GM18520 (cell line): ENCODE measurements around the gene SPOP.

ENCODE experiments used
- ATAC-seq: cut with Tn5 transposase; IDR thresholded peaks from one replicate; pipeline ENCODE4 v1.9.1; 2021; ENCODE audit not compliant: unreplicated experiment

SPOP gene

GRCh38 chr17:49618028-49618611 is 59.8 kb downstream of the SPOP start:
- no peak for ATAC-seq

GRCh38 chr17:49616601-49617131 is 61.2 kb downstream of the SPOP start:
- ATAC-seq: no peak

- ATAC-seq: no peak
Measured at GRCh38 chr17:49616086-49616485, 61.8 kb downstream of the SPOP start.

GRCh38 chr17:49613182-49613800 is 64.6 kb downstream of the SPOP start:
- no peak for ATAC-seq

- ATAC-seq: no peak
Measured at GRCh38 chr17:49612726-49613125, 65.2 kb downstream of the SPOP start.

- no peak for ATAC-seq
Measured at GRCh38 chr17:49610883-49611584, 66.9 kb downstream of the SPOP start.

- ATAC-seq: no peak
Measured at GRCh38 chr17:49604314-49604869, 73.5 kb downstream of the SPOP start.

- ATAC-seq: no peak
Measured at GRCh38 chr17:49603720-49604119, 74.2 kb downstream of the SPOP start.

GRCh38 chr17:49603238-49603637 is 74.7 kb downstream of the SPOP start:
- ATAC-seq: no peak

GRCh38 chr17:49602783-49603182 is 75.1 kb downstream of the SPOP start:
- ATAC-seq: no peak

- ATAC-seq: no peak
Measured at GRCh38 chr17:49600949-49601348, 76.9 kb downstream of the SPOP start.

- ATAC-seq: no peak
Measured at GRCh38 chr17:49598918-49599317, 79.0 kb downstream of the SPOP start.

- ATAC-seq: no peak
Measured at GRCh38 chr17:49597928-49598655, 79.8 kb downstream of the SPOP start.

GRCh38 chr17:49597436-49597835 is 80.5 kb downstream of the SPOP start:
- ATAC-seq: no peak

- no peak for ATAC-seq
Measured at GRCh38 chr17:49596613-49597244, 81.2 kb downstream of the SPOP start.

- no peak for ATAC-seq
Measured at GRCh38 chr17:49595980-49596379, 81.9 kb downstream of the SPOP start.

- ATAC-seq: no peak
Measured at GRCh38 chr17:49595328-49595727, 82.6 kb downstream of the SPOP start.

- ATAC-seq: no peak
Measured at GRCh38 chr17:49592263-49592662, 85.6 kb downstream of the SPOP start.

GRCh38 chr17:49590874-49591273 is 87.0 kb downstream of the SPOP start:
- no peak for ATAC-seq

- no peak for ATAC-seq
Measured at GRCh38 chr17:49589577-49589927, 88.3 kb downstream of the SPOP start.
